Measurements from ENCODE around the gene NCEH1.
"Not testable (repeated sequence)": the region's sequence is repeated elsewhere in the genome, so short reads cannot be mapped to it uniquely, and the experiment has no call there.

Gene NCEH1

DNA sequence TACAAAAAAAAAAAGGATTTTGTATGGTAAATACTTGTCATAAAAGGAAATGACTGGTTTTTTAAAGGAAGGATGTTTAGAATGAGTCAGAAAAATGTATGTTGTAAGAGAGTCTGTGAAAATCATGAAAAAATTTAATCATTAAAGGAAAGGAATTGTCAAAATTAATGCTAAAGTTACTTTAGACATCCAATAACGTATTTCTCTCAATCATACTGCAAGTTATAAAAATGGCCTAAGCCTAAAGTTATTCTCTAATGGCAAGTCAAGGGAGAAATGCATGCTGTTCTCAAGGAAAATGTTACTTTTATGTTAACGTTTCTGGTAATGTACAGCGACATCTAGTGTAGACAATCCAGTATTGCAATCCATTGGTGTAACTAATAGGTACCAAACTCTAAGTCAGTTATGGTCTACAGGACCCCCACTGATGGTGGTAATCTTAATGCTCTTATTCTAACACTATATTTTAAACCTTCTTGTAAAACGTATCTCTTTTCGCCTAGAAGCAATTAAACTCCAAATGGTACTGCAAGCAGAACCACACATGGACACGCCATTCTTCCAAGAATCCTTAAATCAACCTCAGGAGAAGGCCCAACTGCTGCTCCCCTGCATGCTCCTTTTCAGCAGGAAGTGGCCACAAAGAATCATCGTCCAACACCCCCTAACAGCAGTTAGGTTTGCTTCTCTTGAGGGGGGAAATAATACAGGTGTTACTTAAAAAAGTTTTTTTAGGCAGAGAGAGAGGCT lies 35.2 kb downstream of the NCEH1 start:
- peak; percentile 29 for DNase-seq (ENCODE audit: low read depth)

DNA sequence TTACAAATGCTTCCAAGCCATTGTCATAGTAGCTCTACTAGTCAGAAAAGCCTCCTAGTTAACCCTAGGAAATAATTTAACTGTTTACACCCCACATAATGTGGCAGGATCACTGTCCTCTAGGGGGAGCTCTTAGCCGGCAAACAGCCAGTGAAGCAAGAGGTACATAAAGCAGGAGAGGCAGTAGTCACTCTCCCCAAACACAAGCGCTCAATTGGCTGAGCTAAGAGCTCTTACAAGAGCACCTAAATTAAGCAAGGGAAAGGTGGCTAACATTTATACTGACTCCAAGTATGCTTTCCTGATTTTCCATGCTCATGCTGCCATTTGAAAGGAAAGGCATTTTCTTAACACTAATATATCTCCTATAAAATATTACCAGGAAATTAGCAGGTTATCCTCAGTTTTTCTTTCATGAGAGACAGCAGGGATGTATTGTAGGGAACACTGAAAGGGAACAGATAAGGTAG lies 37.6 kb downstream of the NCEH1 start:
- DNase-seq (ENCODE audit: low read depth): peak; percentile 68

DNA sequence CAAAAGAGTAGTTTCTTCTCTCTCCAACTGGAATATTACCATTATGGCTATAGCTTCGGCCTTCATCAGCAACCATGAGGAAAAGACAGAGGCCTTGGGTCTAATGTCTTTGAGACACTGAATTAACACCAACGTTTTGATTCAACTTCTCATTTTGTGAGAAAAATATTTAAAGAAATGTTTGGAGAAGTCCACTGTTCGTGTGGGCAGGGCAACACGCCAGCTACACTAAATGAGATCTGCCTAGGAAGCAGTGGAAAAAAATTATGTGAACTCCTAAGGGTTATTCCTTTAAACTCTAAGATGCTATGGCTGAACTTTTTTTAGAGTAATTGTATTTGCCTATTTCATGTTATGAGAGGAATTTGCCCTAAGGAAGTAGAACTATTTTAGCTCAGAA lies 41.8 kb downstream of the NCEH1 start:
- no peak for DNase-seq (ENCODE audit: low read depth)

DNA sequence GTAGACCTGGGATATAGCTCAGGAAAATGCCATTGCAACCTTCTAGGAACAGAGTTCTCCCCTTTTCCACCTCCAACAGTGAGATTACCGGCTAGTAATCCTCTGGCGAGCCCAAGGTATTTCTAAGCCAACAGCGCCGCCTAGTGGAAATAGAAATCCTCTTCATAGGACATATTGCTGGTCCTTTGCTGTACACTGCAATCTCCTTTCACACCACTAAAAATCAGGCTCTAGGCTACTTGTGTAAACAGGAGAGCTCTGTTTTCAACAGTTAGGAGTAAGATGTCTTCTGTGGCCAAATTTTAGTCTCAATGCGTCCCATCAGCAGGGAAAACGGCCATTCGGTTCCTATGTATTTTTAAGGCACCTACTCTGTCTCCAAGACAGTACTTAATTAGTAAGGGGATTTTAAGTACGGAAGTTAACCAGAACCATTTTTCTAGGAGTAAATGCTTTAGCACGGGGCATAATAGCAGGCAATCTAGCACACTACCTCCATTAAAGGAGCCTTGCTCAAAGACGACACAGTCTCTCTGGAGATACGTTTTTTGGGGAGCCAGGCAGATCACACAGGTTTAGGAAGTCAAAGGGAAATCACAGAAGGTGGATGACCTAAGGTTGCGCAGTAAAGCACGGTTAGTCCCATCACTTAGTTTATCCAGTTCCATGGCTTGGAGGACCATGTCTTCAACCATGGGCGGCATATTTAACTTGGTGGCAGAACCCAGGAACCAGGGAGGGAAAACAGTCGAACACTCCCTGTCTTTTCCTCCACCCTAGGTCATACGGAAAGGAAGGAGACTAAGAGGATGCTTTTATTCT lies 43.8 kb downstream of the NCEH1 start:
- peak; percentile 68 for DNase-seq (ENCODE audit: low read depth)

DNA sequence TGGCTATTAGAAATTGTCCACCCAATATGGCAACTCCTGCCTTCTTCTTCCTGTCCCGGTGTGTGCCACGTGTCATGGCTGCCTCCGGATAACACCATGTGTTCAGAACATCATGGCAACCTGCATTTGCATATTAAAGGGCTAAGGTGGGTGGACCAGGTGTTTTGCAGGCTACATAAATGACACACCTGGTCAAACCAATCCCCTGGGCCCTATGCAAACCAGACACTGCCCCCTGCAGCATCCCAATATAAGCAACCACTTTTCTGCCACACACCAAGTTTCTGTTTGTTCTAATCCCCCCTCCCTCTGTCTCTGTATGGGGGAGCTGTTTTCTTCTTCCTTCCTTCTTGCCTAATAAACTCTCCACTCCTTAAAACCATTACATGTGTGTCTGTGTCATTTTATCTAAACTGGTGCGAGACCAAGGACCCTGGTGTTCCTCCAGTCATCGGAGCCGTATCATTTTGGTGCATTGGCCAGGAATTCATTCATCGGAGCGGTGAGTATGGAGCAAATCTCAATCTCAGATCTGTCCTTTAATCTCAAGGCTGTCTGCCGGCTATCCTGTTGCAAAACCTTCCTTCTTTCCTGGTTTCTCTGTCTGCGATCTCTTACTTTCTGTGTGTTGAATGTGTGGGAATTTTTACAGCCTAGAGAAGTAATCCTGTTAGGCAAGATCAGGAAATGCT lies 44.5 kb downstream of the NCEH1 start:
- no peak for DNase-seq (ENCODE audit: low read depth)

DNA sequence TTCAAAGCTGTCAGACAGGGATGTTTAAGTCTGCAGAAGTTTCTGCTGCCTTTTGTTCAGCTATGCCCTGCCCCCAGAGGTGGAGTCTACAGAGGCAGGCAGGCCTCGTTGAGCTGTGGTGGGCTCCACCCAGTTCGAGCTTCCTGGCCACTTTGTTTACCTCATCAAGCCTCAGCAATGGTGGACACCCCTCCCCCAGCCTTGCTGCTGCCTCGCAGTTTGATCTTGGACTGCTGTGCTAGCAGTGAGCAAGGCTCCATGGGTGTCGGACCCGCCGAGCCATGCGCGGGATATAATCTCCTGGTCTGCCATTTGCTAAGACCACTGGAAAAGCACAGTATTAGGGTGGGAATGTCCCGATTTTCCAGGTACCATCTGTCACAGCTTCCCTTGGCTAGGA lies 45.4 kb downstream of the NCEH1 start:
- DNase-seq (ENCODE audit: low read depth): not testable (repeated sequence)

DNA sequence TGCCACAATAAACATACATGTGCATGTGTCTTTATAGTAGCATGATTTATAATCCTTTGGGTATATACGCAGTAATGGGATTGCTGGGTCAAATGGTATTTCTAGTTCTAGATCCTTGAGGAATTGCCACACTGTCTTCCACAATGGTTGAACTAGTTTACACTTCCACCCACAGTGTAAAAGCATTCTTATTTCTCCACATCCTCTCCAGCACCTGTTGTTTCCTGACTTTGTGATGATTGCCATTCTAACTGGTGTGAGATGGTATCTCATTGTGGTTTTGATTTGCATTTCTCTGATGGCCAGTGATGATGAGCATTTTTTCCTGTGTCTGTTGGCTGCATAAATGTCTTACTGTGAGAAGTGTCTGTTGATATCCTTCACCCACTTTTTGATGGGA lies 50.4 kb downstream of the NCEH1 start:
- not testable (repeated sequence) for DNase-seq (ENCODE audit: low read depth)

DNA sequence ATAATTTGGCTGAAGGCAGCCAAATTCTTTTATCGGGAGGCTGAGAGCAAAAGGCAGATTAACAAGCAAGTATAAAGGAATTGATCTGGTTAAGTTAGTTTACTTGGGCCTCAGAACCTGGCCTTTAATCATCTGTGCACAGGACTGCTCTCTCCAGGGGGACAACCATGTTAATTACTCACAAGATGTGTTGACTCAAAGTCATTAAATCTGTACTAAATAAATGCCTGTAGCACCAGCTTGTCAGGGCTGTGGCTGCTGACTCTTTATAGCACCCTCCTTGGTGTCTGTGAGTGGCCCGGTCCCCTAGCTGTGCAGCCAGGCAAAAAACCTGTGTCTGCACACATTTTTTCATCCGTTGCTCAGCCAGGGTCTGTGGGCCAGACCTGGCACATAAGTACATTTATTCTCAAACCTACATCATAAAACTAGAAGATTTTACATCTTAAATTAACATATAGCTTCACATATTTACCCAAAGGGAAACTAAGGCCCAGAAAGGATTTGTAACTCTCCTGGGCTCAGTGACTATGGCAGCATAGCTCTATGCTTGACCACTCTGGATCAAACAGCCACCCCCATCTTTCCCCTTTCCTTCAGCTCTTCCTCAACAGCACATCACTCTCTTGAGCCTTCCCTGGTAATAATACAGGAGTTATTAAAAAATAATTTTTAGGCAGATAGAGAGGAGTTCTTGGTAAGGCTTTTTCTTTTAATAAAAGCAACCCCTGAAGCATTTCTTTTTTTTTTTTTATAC lies 51.4 kb downstream of the NCEH1 start:
- DNase-seq (ENCODE audit: low read depth): no peak

DNA sequence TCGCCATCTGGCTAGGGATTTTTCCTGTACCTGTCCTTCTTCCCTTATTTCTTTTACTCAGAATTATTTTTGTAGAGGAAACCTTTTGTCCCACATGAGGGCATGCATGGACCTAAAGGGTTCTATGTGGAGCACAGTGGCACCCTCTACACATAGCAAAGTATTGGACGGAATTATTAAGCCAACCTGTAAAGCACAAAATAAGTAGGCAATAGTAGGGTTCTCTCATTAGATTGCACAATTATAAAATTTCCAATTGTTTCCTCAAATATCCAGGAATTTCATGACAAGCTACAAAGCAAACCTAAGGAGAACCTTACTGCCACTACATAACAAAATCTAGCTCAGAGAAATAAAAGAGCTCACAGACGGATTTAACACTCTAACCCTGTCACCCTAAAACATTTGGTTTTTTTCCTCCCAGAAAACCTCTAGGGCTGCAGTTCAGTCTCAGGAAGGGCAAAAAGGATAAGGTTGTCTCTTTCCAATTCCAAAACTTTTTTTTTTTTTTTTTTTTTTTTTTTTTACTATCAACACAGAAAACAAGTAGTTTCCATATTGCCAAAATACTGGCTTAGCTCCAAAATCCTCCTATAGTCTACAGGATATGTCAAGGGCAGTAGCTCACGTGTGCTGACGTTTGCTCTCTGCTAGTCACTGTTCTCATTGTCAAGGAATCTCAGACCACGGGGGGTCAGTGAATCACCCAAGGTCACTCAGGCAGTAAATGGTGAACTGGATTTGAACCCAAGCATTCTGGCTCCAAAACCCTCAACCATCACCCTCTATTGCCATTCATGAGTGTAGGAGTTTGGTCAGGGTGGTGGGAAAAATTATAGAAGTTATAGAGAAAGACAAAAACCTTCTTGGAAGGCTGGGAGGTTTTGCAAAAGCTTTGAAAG lies 52.3 kb downstream of the NCEH1 start:
- peak; percentile 61 for DNase-seq (ENCODE audit: low read depth)

DNA sequence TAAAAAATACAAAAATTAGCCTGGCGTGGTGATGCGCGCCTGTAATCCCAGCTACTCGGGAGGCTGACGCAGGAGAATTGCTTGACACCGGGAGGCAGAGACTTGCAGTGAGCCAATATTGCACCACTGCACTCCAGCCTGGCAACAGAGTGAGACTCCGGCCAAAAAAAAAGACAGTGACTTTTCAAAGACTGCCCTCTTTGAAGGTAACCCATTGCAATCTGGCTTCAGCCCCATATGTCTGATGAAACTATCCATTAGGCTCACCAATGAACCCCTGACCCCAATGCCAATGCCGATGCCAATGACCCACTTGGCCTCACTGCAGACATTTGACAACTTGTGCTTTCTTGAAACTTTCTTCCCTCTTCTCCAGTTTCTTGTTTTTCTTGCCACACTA lies 54.3 kb downstream of the NCEH1 start:
- DNase-seq (ENCODE audit: low read depth): no peak

DNA sequence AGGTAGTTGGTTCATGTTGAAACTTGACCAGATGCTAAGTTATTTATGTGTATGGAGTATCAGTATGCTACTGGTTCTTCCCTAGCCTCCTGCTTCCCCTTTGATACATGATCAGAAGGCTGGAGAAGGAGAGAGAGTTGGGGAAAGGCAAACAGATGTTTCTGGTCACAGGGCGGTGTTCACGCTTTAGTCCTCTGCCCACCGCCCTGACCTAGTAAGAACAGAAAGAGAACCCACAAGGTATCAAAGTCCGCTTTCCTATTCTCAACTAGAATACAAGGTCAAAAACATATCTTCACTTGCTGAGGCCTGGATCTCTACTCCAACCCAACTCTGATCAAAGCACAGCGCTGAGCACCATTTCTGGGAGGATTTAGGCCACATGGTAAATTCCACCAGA lies 55.5 kb downstream of the NCEH1 start:
- no peak for DNase-seq (ENCODE audit: low read depth)

DNA sequence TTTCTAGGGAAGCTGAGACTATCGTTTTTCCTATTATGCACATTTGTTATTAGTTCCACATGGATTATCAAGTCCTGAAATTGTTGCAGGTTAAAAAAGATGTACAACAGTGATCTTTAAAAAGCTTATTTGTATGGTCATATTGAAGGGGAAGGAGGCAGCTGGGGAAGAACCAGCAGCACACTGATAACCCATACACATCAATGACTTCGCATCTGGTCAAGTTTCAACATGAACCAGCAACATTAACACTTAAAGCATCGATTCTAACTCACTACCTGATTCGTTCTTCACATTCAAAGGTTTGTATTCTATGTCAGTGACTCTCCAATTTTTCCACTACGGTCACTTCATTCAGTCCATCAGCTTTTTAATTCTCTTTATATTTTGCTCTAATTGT lies 56.4 kb downstream of the NCEH1 start:
- DNase-seq (ENCODE audit: low read depth): no peak

DNA sequence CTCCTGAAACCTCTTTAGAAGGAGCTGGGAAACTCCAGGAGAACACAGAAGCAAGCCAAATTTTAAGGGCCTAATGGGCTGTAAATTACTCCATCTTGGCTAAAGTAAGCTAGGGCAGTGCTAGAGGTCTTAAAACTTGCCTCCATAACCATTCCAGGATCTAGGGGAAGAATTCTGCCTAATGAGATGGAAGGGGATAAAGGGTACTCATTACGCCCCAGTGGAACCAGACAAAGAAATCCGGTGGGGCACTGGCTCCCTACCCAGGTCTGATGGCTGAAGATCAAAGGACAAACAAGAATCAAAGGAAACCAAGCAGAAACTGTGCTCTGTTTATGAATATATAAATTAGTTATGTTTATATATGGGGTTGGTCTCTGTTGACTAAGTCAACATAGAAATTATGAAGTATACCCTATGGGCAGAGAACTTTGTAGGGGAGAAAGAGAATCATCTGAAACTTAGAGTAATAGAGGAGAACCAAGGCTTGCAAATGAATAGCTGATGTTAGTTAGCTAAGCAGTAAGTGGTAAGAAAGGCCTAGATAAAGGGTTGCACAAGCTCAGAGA lies 57.8 kb downstream of the NCEH1 start:
- DNase-seq (ENCODE audit: low read depth): no peak

DNA sequence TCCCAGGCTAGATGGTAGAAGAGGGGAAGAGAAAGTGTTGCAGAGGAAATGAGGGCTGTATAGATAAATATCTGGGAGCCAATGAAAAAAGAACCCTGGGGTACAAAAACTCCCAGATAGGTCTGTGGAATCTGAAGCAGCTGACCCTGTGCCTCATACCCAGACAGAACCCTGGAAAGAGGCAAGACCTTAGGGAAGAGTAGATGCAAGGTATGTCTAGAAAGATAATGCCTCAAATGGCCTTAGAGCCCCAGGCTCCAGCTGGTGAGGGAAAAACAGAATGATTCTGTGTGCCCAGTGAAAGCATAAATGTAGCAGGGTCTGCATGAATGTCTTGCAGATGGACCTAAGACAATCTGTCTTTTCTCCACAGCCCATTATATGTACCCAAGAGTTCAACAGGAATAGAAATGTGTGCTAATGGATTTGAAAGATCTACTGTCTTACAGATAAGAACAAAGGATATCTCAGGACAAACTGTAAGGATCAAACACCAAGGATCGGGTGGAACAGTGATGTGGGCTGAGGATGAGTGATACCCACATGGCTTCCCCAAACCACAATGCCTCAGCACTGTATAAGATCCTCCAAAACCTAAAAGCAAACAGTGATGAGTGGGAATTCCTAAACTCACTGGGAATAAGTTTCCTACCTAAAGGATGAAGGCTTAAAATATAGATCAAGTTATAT lies 58.8 kb downstream of the NCEH1 start:
- no peak for DNase-seq (ENCODE audit: low read depth)

DNA sequence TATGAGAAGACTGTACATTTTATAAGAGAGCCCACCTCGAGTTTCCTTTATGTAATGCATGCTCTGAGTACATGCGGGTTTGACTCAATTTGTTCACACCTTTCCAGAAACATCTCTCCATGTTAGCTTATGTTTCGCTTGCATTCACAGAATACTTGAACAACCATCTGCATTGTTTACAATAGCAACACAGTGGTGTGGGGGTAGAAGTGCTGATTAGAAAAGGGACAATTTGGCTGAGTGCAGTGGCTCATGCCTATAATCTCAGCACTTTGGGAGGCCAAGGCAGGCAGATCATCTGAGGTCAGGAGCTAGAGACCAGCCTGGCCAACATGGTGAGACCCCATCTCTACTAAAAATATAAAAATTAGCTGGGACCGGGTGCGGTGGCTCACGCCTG lies 60.9 kb downstream of the NCEH1 start:
- no peak for DNase-seq (ENCODE audit: low read depth)

DNA sequence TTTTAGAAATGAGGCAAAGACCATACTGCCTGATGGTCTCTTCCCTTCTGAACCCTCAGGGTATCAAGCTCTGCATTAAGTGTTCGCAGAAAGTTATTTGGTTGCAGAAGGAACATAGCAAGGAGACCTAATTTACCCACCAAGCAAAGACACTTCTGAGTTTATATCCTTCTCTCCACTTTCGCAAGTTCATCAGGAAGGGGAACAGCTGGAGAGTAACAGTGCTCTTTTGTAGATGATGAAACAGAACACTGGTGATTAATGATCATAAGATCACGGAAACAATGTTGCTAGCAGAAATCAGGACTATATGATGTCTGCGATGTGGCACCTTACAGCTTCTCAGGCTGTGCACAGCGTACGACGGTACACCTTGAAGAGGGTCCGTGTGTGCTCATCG lies 62.1 kb downstream of the NCEH1 start:
- DNase-seq (ENCODE audit: low read depth): peak; percentile 69

DNA sequence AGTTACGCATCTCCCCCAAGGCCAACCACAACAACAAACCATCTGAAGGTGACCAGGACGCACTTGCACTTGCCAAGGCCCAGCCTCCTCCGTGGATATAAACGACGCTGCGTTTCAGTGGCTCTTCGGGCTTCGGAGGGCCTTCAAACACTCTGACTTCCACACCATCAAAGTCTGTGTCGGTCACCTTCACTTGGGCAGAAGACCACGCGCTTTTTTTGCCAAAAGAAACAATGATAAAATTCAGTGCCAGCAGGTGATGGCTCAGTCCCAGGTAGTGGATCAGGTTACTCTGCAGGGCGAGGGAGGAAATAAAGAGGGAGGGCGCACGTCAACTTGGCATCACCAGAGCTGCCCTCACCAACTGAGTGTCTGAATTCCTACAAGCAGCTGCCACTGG lies 63.0 kb downstream of the NCEH1 start:
- DNase-seq (ENCODE audit: low read depth): no peak

DNA sequence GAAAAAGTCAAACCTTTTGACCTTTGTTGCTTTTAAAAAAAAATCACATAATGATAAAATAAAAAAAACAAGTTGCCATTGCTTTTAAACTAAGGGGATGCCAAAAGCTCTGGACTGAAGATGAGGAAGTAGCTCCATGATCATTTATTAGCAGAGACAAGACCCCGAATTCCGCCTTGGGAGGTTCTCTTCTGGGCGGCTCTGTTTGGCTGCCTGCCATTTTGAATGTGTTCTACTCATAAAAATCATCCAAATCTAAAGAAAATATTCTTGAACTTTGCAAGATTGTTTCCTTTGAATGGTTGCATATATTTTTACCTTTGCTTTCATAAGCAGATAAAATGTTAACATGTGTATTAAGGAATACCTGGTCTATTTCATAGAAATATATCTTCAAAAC lies 63.8 kb downstream of the NCEH1 start:
- DNase-seq (ENCODE audit: low read depth): no peak

DNA sequence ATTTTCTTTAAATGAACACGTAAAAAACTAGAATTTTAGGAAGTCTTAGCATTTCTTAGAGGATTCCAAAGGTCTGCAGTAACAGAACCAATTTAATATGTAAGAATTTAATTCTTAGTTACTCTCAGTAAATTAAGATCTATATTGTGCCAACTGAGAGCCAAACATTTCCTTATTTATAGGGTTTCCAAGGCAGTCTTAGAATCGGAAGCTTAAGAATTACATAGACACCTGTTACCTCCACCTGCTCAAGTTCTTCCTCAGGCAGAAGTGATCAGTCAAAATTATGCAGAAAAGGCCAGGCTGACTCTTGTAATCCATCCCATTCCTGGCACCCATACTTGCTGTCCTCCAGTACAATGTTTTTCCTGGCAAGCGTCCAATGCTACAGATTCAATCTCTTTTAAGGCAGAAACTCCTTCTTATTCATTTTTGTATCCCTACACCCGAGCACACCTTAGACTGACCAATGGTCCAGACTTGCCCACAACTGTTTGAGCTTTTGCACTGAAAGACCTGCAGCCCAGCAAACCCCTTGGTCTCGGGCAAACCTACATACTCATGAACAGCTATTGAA lies 64.3 kb downstream of the NCEH1 start:
- peak; percentile 63 for DNase-seq (ENCODE audit: low read depth)

DNA sequence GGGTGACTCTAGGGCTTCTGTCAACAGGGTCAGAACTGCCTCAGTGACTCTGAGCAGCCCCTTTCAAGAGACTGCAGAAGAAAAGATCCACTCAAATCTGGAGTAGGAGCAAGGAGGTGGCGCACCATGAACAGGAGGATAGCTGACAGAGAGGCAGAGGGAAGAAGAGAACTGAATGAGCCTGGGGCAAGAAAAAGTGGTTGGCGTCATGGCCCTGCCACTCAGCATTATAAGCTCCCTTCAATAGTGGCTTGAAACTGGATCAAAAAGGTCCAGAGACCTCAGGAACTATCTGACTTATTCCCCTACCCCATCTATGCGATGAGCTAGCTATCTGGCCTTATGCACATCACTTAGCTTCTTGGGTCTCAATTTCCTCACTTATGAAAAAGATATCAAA lies 66.6 kb downstream of the NCEH1 start:
- DNase-seq (ENCODE audit: low read depth): no peak

Data from fibroblast of gingiva (primary cell).